NCI-H1694 treated with DMSO at 0.1 percent for 48 hours (cell line): ENCODE results near the gene ERBB2.
"Not testable (repeated sequence)": the region's sequence is repeated elsewhere in the genome, so short reads cannot be mapped to it uniquely, and the experiment has no call there.

Experiments
- DNase-seq: peaks from one replicate; lab custom pipeline; 2025; lab: John Stamatoyannopoulos, UW

Gene ERBB2

DNA sequence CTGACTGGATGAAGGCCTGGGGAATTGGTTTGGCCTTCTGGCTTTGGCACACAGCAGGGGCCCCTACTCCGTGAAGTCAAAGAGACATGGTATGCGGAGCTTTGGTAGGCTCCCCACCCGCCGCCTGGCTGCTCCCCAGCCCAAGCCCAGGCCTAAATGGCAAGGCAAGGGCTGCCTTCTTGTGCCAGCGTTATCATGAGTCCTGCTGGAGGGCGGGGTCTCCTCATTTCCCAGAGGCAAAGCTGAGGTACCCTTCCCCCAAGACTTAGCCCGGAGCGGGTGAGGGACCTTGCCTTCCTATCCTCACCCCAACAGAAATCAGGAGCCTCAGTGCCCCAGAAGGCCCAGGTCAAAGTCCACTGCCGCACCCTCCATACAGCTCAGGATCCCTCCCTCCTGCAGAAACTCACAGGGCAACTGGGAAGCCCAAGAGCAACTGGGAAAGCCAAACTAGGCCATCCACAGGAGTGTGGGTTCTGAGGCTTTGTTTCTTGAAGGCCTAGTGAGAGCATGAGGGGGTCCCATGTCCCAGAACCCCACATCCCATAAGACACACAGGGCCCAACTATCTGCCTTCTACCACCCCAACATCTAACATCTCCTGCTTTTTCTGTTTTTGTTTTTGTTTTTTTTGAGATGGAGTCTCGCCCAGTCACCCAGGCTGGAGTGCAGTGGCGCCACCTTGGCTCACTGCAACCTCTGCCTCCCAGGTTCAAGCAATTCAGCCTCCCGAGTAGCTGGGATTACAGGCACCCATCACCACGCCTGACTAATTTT is 21.3 kb upstream of the ERBB2 start:
- no peak for DNase-seq

- DNase-seq = no peak
Measured at GRCh38 chr17:39679521-39680192, 20.2 kb upstream of the ERBB2 start.

DNA sequence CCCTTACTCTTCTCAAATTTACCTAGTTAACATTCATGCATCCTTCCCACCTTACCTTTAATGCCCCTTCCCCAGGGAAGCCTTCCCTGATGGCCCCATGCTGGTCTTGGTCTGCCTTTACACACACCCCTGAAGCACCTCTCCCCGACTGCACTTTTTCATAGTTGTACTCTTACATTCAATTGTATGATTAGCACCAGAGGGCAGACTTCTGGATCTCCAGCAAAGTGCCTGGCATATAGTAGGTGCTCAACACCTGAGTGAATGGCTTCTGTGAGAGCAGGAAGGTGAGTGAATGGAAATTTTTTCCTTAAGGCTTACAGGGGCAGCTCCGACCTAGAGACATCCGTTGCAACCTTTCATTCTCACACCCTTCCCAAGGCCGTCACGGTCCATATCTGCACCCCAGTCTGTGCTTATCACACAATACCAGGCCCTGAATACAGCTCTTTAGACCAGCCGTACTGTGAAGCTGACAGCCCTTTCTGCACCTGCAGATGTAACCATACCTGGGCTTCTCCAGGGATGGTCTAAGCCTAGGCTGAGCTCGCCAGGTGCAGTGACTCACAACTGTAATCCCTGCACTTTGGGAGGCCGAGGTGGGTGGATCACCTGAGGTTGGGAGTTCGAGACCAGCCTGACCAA is 16.4 kb upstream of the ERBB2 start:
- DNase-seq = no peak

DNA sequence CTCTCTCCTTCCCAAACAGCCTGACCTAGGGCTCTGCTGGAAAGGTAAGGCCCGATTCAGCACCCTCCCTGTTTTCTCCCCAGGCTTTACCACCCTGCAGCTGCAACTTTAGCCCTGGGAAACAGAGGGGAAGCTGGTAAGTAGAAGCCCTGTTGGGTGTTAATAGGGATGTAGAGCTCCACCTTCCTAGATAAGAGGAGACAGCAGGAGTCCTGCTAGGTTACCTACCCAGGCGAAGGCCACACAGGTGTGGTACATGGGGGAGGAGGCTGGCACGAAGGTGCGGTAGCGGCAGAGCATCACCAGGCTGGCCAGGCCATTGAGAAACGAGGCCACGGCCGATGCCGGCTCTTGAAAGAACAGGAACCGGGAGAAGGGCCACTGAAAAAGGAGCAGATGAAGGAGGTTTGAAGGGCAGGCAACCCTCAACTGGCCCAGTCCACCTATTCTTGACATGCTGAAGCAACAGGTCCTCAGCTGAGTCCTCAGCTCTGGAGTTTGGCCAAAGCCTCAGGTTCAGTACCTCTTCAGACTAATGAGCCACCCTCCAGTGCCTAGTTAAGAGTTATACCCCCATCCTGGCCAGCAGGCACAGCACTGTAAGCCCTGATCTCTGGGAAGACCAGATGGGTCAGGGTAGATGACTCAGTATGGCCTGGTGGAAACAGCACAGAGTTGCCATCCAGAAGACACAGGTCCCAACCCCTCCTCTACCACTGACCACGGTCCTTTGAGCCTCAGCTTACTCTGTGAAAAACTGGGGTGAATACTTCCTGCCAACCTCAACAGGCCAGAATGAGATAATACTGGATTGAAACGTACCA is 15.3 kb upstream of the ERBB2 start:
- no peak for DNase-seq

DNA sequence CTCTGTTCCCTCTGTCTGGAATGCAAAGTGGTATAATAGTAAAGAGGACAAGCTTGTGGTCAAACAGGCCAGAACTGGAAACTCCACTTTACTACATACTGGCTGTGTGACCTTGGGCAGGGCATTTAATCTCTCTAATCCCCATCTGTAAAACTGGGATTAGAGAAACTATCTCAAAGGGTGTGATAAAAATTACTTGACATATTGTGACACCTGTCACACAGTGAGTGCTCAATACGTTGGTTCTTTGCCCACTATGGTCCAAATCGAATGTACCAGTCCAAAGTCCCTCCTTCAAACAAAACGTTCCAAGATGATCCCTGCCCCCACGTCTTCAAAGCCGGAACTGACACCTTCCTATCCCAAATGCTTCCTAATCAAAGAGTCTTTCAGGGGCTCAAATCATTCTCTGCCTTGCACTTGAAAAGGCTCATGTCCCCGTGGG is 12.7 kb upstream of the ERBB2 start:
- no peak for DNase-seq

DNA sequence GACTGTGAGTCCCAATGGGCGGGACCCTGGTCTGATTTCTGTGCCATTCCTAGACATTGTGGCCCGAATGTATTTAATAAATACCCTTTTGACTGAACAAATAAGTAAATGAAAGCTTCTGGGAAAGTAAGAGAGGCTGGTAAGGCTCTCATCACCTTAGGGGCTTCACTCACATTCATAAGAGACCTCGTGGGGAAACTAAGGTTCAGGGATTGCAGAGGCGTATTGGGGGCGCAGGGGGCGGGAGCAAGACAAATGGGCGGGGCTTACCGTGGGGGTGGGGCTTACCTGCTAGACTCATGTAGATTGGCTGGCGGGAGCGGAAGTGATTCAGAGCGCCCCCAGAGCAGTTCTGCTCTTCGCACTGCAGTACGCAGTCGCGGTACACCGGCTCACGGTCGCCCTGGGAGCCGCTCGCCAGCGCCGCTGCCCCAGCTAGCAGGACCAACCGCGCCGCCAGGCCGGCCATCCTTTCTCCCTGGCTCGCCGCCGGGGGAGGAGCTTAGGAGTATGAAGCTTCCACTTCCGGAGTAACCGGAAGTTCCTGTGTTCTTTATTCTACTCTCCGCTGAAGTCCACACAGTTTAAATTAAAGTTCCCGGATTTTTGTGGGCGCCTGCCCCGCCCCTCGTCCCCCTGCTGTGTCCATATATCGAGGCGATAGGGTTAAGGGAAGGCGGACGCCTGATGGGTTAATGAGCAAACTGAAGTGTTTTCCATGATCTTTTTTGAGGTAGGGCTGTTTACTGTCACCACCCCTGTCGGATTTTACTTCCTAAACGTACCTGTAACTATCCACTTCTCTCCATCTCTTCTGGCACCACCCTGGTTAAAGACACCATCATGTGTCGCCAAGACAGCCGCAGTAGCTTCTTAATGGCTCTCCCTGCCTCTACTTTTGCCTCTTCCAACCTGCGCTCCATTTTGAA is 12.1 kb upstream of the ERBB2 start, which contains the start of gene PGAP3:
Gene PGAP3, minus strand, starts transcription at position 512 of the 929 bp plus-strand sequence. Its CDS starts 43 bp downstream, at position 469.
- DNase-seq = peak; percentile 97

- no peak for DNase-seq
Measured at GRCh38 chr17:39688475-39688835, 11.4 kb upstream of the ERBB2 start.

- no peak for DNase-seq
Measured at GRCh38 chr17:39688945-39689344, 10.9 kb upstream of the ERBB2 start.

DNA sequence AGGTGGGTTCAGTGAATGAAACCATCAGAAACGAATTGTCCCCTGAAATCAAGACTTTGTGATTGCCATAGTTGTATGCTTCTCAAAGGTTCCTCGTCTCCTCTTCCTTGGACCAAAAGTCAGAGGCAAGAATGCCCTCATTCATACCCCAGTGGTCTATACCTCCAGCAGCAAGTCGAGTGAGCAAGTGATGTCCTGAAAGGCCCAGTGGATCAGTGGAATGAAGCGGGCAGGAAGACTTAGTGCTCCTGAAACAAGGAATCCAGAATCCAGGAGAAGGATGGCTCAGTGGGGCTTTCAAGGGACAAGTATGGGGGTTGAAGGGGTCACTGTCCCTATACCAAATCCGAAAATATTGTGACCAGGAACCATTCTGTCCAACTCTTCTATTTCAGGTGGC is 5.3 kb upstream of the ERBB2 start:
- no peak for DNase-seq

DNA sequence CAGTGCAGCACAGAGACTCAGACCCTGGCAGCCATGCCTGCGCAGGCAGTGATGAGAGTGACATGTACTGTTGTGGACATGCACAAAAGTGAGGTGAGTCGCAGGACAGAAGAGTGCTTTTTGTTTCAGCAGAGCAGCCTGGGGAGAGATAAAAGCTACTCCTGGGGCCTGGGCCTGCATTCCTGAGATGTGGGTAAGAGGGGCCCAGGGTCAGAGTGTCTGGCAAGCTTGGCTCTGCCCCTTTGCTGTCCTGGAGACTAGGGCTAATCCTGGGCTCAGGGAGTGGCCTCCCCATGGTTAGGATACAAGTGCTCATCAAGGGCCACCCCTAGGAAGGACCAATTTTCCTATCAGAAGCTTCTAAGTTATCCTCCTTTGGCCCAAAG is 4.8 kb upstream of the ERBB2 start:
- no peak for DNase-seq

GRCh38 chr17:39696731-39697130 is 3.1 kb upstream of the ERBB2 start:
- DNase-seq = no peak

- DNase-seq = no peak
Measured at GRCh38 chr17:39697961-39698360, 1.9 kb upstream of the ERBB2 start.

DNA sequence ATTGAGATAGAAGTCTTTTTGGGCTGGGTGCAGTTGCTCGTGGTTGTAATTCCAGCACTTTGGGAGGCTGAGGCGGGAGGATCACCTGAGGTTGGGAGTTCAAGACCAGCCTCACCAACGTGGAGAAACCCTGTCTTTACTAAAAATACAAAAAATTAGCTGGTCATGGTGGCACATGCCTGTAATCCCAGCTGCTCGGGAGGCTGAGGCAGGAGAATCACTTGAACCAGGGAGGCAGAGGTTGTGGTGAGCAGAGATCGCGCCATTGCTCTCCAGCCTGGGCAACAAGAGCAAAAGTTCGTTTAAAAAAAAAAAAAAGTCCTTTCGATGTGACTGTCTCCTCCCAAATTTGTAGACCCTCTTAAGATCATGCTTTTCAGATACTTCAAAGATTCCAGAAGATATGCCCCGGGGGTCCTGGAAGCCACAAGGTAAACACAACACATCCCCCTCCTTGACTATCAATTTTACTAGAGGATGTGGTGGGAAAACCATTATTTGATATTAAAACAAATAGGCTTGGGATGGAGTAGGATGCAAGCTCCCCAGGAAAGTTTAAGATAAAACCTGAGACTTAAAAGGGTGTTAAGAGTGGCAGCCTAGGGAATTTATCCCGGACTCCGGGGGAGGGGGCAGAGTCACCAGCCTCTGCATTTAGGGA is 577 bp upstream of the ERBB2 start:
- DNase-seq = not testable (repeated sequence)

- DNase-seq = no peak
Measured at GRCh38 chr17:39700148-39700987, 504 bp downstream of the ERBB2 start.

DNA sequence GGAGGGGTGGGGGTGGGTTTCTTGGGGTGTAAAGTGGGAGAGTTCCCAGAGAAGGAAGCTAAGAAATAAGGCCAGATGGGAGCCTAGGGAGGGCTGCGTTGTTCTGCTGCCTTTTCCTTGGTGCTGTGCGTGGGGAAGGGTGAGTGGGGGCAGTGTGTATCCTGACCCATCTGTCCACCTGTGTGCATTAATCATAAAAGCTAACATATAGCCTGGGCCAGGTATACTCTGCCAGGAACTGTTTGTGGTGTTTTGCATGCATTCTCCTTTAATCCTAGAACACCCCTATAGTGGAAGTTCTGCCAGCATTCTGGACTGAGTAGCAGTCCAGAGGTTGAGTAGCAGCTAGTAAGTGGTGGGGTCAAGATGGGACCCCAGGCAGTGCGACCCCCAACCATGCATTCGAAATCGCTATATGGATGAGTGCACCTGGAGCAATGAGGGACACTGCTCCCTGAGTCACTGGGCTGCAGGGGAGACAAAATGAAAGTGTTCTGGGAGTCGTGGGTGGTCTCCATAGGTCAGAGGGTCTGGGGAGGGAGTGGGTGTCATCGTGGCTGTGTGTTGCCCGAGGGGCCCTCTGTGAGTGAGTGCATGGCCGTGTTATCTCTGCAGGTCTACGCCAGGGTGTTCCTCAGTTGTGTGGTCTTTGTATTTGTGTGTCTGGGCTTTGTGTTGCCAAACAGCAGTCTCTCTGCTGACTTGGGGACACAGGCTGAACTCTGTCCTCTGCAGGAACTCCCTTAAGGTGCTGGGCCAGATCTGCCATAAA is 1.3 kb downstream of the ERBB2 start:
- no peak for DNase-seq

GRCh38 chr17:39701784-39702422 is 2.0 kb downstream of the ERBB2 start:
- DNase-seq = no peak

DNA sequence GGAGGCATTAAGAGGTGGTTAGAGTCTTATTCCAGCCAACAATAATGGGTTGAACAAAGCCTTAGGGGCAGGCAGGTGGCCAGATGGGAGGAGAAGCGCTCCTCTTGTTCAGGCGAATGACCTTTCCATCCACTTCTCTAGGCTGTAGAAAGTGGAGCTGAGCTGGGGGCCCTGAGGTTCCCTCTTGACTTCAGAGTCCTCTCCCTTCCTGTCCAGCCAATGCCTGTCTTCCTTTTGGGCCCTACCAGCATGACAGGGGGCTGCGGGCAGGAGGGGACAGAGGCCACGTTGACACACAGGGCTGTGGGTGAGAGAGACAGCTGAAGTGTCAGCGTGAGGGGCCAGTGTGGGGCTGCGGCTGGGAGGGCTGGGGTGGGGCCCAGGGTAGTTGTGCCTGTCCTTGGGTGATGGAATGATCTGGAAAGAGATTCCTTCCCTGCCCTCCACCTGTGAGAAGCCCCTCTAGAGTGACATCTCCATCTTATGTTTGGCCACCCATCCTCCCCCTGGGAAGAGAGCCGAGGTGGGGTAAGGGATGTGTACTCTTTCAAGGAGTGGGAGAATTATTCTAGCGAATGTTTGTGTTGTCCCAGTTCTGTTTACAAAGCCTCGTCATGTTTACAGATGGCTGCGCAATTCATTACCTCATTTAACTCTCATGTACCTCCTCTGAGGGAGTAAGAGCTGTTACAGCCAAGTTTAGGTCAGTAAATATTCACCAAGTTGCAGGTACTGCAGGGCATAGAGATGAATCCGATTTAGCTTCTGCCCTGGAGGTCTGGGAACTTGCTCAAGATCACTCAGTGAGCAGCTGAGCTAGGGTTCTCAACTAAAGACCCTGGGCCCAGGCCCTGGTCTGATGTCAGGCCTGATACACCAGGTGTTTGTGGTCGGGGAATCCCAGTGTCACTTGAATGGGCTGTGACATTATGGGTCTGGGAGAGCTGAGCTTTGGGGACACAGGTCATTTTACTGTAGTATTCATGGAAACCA is 3.3 kb downstream of the ERBB2 start:
- DNase-seq = no peak
